ENCODE data around the gene SLBP.
A peak's percentile ranks its signal among the peaks of the same experiment; 100 is the strongest.

SLBP gene

DNA sequence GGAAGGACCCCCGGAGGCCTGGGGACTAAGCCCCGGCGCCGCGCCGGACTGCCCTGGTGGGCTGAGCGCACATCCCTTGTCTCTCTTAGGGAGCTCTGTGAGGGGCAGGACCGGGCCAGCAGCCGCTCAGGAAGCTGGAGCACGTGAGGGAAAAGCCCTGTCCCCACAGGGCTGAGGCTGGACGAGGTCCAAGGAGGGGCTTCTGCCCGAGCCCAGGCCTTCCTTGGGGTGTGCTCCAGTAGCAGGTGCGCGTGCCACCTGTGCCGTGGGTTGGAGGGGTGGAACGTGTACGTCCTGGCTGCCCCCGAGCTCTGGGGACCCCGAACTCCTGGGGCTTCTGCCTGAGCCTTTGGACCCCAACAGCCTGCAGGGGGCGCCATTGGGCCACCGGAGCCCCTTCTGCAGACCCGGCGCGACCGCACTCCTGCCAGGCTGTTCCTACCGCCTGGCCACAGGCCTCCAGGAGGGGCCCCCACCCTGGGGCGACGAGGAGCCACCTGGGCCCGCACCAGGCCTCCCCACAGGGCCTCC, 36.4 kb upstream of the SLBP start:
- DNase-seq (ENCODE audit: low read depth), result peak; percentile 71

DNA sequence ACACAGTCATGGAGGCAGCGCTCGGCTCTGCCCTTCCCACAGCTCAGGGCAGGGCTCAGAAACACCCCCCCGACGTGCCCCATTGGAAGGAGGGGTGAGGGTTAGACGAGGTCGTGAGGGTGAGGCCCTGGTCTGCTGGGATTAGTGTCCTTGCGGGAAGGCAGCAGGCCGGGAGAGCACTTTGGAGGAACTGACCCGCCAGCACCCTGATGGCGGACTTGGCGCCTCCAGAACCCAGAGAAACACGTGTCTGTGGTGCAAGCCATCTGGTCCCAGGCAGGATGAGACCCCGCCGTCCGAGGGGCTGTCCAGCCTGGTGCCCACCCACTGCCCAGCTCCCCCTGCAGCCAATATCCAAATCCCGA, 35.5 kb upstream of the SLBP start:
- DNase-seq (ENCODE audit: low read depth), result no peak

DNA sequence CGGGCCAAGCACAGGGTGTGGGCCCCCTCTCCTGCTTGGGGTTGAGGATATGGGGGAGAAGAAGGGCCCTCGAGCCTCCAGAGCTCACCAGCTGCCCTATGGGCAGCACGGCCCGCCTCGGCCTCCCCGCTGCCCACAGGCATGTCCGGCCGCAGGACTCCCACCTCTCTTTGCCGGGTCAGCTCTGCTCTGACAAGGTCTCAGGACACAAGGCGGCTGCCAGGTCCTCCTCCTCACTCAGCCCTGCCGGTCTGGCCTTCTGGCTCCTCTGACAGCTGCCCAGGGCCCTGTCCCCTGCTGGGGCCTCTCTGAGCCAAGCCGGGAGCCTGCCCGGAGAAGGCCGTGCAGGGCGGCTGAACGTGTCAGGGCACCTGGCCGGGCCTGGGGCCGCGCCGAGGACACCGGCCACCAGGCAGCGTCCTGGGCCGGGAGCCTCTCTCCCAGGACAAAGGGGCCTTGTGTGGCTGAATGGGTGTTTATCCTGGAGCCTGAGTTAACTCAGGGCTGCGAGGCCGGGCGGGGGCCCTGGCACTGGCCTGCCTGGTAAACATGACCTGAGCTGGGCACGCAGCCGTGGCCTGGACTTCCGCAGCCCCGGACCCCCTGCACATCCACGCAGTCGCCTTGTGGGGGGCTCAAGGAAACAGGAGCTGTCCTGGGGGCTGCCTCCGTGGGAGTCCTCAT, 34.9 kb upstream of the SLBP start:
- DNase-seq (ENCODE audit: low read depth), result no peak

GRCh38 chr4:1746265-1746691, 34.2 kb upstream of the SLBP start:
- peak; percentile 72 for DNase-seq (ENCODE audit: low read depth)

- DNase-seq (ENCODE audit: low read depth), result no peak
These were observed 33.6 kb upstream of the SLBP start for GRCh38 chr4:1745697-1746096.

GRCh38 chr4:1745165-1745564, 33.0 kb upstream of the SLBP start:
- no peak for DNase-seq (ENCODE audit: low read depth)

DNA sequence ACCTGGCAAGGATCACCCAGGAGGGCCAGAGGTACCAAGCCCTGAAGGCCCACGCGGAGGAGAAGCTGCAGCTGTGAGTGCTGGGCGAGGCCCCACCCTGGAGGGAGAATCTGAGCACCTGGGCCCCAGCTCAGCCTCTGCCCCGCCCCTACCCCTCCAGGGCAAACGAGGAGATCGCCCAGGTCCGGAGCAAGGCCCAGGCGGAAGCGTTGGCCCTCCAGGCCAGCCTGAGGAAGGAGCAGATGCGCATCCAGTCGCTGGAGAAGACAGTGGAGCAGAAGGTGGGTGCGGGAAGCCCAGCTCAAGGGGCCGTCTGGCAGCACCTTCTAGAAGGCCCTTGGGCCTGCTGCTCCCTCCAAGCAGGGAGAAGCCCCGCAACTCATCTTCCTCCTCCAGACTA, 32.4 kb upstream of the SLBP start:
- no peak for DNase-seq (ENCODE audit: low read depth)

- no peak for DNase-seq (ENCODE audit: low read depth)
These were observed 31.9 kb upstream of the SLBP start for GRCh38 chr4:1743975-1744374.

DNA sequence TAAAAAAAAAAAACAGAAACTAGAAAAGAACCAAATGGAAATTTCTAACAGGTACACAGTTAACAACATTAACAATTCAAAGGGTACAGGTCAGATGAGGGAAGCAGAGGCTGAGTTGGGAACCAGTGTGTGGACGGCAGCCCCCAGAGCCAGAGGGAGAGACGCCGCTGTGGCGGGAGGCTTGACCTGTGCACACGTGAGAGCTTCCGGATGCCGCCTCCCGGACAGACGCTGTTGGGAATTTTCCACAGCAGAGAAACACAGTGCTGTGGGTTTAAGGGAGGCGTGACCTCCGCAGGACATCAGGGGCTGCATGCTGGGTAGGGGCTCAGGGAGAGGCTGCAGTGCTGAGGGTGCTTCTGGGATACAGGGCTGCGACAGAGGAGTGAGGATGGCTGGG, 31.4 kb upstream of the SLBP start:
- DNase-seq (ENCODE audit: low read depth), result no peak

DNA sequence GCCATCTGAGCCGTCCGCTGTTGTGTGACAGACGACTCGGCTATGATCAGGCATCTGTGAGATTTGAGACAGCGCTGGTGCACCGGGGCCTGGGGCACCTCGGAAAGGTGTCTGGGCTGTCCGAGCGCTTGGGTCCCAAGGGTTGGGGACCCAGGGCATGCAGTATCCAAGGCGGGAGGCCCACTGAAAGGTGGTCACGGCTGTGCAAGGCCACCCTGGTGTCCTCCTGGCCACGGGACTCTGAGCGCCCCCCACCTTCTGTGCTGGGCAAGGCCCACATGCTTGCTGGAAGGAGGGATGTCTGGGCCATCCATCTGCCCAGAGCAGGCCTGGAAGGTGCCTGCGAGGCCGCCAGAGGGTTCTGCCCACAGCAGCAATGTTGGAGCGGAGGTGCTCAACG, 29.1 kb upstream of the SLBP start:
- no peak for DNase-seq (ENCODE audit: low read depth)

DNA sequence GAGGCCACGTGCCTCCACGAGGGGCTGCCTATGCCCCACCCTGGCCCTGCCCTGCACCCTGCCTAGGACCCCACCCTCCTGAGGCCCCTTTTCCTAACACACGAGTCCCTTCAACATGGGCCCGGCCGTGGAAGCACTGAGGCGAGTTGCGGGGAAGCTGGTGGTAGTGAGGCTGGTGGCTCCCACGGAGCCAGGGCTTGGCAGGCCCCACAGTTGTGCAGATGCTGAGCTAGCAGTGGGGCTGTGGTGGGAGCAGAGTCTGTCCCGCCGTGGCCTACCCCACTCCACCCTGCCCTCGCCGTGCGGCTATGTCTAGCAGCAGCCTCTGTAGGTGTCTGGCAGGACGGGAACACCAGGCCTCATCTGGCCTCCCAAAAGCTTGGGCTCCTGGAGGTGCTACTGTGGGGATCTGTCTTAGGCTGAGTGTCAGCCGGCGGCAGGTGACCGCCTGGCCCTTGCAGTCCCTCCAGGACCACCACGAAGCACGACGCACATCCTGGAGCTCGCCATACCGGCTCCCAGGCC, 28.0 kb upstream of the SLBP start:
- no peak for DNase-seq (ENCODE audit: low read depth)

DNA sequence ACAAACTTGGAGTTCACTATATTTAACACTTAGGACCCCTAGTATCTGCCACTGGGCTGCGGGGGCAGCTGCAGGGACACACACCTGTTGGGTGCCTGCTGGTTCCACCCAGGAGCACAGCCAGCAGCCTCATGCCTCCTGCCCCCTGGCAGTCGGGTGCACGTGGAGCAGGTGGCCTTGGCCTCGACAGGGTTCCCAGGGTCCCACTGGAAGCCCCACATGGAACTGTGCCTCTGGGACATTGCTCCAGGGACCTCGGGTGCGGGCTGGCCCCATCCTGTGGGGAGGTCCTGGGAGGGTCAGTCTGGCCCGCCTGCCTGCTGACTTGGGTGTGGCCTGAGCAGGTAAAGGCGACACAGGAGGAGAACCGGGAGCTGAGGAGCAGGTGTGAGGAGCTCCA, 27.2 kb upstream of the SLBP start:
- DNase-seq (ENCODE audit: low read depth), result no peak

DNA sequence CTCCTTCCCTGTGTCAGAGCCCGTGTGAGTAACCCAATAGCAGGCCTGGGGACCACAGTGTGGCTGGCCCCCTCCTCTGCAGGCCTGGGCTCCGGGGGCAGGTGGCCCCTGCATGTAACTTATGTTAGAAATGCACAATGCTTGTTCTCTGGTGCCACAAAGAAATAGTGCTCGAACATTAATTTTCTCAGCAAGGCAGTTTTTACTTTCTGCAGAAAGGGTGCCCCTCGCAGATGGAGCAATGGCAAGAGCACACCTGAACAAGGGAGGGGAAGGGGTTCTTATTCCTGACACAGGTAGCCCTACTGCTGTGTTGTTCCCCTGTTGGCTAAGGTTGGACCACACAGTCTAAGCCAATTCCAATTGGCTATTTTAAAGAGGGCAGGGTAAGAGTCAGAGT, 26.3 kb upstream of the SLBP start:
- DNase-seq (ENCODE audit: low read depth), result no peak

GRCh38 chr4:1737666-1738065, 25.5 kb upstream of the SLBP start:
- no peak for DNase-seq (ENCODE audit: low read depth)

GRCh38 chr4:1736812-1737211, 24.7 kb upstream of the SLBP start:
- no peak for DNase-seq (ENCODE audit: low read depth)

DNA sequence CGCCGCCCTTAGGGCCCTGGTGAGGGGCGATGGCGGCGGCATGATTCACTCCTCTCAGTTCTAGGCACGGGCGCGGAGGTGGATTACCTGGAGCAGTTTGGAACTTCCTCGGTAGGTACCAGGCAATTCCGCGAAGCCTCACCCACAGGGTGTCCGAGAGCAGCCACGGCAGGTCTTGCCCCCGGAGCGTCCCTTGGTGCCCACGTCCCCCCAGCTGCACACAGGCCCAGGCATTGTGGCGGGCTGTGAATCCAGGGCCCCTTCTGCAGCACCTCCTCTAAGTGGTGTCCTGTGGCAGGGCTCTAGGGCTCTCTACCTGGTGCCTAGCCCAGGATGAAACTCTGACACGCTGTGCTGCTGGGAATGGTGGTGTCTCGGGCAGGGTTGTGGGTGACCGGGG, 23.1 kb upstream of the SLBP start:
- DNase-seq (ENCODE audit: low read depth), result no peak

DNA sequence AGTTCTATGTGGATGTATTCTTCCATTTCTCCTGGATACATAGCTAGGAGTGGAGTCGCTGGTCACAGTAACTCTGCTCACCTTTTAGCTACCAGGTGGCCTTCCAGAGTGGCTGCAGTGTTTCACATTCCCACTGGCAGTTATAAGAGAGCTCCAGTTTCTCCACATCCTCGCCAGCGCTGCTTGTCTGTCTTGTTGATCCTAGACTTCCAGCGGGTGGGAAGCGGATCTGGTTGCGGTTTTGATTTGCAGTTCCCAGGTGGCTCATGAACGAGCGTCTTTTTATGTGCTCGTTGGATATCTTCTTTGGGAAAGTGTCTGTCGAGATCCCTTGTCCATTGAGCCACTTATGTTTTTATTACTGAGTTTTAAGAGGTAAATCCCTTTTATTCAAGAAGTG, 20.8 kb upstream of the SLBP start:
- no peak for DNase-seq (ENCODE audit: low read depth)

- DNase-seq (ENCODE audit: low read depth), result no peak
These were observed 19.1 kb upstream of the SLBP start for GRCh38 chr4:1731180-1731579.

DNA sequence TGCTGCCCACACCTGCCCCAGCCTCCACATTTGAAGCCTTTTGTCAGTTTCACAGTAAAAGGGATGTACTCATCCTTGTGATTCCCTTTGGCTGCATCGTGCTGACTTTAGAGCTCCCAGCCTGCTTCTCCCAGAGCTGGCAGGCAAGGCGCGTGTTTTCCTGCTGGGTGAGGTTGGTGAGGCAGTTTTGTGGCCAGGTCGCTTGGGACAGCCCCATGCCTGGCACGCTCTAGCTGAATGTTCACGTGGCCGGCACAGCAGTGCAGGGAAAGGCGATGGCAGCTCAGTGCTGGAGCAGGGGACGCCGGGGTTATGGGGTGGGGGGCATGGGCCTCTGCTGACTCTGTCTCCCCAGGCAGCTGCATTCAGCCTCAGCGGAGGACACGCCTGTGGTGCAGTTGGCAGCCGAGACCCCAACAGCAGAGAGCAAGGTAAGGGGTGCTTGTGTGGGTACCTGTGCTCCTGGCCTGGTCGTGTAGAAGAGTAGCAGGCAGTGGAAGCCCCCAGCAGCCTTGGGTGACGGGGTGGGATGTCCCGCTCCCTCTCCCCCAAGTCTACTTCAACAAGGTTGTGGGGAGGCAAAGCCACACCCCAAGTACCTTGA, 18.5 kb upstream of the SLBP start:
- no peak for DNase-seq (ENCODE audit: low read depth)

DNA sequence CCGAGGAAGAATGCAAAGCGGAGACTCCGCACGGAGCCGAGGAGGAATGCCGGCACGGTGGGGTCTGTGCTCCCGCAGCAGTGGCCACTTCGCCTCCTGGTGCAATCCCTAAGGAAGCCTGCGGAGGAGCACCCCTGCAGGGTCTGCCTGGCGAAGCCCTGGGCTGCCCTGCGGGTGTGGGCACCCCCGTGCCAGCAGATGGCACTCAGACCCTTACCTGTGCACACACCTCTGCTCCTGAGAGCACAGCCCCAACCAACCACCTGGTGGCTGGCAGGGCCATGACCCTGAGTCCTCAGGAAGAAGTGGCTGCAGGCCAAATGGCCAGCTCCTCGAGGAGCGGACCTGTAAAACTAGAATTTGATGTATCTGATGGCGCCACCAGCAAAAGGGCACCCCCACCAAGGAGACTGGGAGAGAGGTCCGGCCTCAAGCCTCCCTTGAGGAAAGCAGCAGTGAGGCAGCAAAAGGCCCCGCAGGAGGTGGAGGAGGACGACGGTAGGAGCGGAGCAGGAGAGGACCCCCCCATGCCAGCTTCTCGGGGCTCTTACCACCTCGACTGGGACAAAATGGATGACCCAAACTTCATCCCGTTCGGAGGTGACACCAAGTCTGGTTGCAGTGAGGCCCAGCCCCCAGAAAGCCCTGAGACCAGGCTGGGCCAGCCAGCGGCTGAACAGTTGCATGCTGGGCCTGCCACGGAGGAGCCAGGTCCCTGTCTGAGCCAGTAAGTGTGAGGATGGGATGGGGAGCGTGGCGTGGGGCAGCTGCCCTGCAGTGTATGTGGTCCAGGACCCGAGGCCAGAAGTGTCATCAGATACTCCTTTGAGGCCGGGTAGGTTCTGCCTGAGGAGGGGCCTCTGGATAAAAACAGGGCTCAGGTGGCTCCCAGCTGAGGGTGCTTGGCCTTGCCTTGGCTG, 16.2 kb upstream of the SLBP start:
- DNase-seq (ENCODE audit: low read depth), result no peak

DNA sequence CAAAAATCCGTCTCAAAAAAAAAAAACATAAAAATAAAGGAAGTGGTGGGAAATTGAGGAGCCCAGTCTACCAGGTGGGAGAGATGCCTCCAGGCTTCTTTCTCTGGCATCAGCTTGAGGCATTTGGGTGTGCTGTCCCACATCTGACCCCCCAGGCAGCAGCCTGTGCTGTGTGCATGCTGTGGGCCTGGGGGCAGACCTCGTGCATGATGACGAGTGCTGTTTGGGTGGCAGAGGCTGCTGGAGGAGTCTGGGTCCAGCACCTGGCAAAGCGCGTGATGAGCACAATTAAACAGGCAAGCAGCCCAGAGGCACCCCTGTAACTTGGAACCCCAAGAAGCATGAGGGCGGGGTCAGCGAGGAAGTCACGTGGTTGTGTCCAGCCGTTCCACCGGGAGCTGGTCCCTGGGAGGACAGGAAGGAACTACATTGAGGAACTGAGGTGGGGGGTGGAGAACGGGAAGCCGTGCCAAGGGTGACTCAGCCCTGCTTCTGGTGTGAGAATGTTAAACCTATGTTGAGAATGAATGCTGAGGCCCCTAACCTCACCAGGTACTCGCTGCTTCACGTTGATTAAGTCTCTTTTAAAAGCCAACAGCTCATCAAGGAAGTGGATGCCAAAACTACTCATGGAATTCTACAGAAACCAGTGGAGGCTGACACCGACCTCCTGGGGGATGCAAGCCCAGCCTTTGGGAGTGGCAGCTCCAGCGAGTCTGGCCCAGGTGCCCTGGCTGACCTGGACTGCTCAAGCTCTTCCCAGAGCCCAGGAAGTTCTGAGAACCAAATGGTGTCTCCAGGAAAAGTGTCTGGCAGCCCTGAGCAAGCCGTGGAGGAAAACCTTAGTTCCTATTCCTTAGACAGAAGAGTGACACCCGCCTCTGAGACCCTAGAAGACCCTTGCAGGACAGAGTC, 15.3 kb upstream of the SLBP start:
- peak; percentile 87 for DNase-seq (ENCODE audit: low read depth)

Measured in EH (cell line).